GM18505 (cell line): ENCODE results near the gene BNC2.

ENCODE experiments used
- ATAC-seq: cut with Tn5 transposase; IDR thresholded peaks from one replicate; pipeline ENCODE4 v1.9.1; 2021; ENCODE audit not compliant: unreplicated experiment
- POLR2A ChIP-seq: IDR thresholded peaks from 4 replicates; pipeline ENCODE4 v1.6.1; 2011; ENCODE audit warnings: borderline replicate concordance; ENCODE audit not compliant: insufficient read depth, insufficient read length; ENCODE audit errors: extremely low read depth

Gene BNC2

DNA sequence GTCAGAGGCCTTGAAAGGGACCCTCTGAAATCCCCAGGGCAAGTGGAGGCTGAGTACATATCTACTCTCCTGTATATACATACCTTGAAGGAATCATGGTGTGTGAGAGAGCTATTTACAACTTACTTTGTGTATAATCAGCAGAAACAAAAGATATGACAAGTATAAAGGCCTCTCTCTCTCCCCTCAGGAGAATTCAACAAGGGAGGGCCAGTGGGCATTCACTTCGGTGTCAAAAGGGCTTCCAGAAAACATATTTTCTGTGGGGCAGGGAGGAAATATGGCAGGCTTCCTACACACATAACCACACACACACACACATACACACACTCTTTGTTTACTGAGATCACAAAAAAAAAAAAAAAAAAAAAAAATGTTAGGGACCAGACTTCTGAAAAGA is 181.7 kb downstream of the BNC2 start:
- no peak for ATAC-seq
- TF ChIP-seq POLR2A, result no peak

DNA sequence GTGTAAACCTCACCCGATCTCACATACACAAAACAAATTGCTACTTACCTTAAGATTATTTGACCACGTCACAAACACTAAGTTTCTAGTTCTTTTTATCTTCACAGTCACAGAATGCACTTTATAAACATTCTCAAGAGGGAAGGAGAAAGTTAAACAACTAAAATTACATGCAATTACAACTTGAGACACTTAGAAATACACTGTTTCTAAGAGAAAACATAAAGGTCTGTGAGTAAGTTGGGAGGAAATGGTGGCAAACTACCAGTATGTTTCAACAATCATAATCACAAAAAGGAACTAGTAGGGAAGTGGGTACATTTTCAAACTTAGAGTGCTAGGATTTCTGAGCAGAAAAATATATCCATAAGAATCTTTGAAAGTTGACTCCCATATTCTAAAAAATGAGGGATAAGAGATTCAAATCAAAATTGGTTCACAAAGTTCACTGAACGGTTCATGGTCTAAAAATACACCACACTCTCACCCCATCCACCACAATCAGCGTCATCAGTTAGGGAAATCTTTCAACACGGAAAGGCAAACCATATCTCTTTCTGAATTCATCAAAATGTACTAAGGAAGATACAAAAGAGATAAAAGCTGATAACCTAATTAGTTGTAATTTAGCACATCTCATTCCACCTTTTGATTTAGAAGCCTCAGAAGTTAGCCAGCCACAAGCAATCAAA is 182.6 kb downstream of the BNC2 start:
- TF ChIP-seq POLR2A, result no peak

DNA sequence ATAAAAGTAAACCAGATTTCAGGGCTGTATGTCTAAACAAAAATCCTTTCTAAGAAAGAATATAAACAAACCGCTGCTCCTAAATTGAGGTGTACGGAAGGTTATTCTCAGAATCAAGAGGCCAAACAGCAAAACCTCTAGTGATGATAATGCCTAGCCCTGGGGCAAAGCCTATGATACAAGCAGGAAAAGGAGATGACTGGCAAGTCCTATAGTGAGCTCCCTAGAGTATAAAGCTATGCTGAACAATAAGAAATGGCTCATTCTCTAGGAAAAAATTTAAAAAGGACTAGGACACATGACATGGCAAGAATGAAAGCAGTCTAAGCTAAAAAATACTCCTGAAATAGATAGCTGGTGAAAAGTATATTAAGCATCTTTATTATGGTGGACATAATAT is 187.1 kb downstream of the BNC2 start:
- ATAC-seq, result no peak

More for the DNA sequence above, 182.6 kb downstream of the BNC2 start:
- ATAC-seq, result no peak

GRCh38 chr9:16682273-16682672 is 188.2 kb downstream of the BNC2 start:
- TF ChIP-seq POLR2A, result no peak
- ATAC-seq, result no peak

More for the DNA sequence above, 187.1 kb downstream of the BNC2 start:
- no peak for TF ChIP-seq POLR2A

DNA sequence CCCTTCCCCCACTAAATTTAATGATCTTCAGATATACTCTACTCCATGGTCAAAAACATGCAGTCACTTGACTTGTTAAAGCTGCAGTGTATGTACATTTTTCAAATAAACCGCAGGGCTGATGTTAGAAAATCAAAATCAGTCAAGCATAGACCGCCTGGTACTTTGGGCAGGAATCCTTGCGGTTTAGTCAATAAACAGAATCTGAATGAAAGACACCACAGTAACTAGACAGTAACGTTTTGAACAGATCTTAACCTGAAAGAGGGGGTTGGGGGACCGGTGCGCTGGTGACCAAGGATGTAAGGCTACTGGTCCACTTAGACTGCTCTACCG is 188.8 kb downstream of the BNC2 start:
- TF ChIP-seq POLR2A, result no peak
- ATAC-seq, result no peak

DNA sequence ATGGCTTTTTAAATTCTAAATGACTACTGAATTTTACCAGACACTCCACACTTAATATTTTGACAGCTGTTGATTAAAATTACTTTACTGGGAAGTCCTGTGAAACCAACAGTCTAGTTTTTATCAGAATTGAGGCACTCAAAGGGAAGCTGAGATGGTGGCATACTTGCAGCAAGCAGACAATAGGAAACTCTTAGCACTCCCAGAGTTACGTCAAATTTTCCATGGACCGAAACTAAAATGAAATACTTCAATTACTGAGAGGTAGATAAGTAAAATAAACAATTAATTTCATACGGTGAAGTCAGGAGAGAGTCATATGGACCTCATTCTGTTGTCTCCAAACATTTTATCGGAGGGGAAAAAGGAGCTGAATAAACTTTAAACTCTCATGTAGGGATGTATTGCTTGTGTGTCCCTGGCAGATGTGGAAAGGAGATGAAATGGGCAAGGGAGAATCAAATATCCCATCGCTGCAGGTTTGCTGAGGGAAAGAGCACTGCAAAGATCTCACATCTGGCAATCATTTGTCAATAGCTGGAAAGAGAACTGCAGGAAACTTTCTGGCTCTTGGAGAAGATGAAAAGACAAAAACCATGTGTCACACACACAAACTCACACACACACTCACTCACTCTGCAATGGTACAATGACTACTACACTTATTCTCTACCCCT is 189.4 kb downstream of the BNC2 start:
- TF ChIP-seq POLR2A, result no peak
- ATAC-seq, result no peak

DNA sequence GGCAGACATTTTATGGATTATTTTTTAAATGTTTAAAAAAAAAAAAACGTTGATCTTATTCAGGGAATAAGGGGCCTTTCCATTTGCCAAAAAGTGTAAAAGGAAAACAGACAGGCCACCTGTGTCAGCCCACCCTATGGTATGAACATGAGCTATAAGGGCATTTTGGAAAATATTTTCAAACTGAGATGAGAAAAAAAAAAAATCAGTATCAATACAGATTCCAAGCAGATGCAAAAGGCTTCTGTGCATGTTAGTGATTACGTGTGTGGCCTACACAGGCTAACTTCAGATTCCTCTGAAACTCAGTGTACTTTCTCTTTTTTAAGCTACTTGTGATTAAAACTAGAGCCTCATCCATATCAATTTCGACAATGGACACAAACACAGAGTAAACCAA is 189.9 kb downstream of the BNC2 start:
- TF ChIP-seq POLR2A, result no peak
- no peak for ATAC-seq

DNA sequence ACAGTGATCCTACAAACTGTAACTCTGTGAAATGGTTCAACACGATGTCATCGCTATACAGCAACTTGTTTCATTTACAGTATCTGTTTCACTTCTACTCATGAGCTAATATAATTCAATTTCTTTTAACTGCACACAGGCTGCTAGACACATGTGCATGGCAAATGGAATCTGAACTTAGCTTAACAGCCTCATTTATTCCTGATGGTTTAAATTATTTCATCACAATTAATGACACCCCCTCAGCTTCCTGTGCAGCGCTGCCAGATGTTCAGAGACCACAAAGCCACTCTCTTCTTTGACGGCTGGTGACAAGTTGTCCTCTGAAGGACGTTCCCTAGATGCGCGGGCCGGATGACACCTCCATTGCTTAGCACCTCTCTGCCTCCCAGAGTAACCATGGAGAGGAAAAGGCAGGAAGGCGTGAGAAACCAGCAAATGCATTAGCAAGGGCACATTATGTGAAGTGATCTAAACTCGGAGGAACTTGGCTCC is 191.1 kb downstream of the BNC2 start:
- TF ChIP-seq POLR2A, result no peak

DNA sequence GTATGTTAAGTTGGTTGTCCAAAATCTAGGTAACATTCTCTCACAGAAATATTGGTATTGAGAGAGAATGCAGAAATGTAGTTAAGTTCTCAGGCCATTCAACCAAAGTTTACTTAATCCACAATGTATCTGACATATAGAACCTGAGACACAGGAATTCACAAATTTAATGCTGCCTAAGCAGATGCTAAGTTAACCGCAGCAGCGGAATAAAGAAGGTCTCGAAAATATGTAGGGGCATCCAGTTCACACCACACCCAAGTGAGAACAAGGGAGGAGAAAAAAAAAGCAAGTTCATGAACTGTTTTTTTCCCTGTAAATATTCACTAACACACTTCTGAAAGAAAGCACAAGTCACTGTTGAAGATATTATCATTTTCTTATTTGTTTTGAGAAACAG is 194.0 kb downstream of the BNC2 start:
- no peak for ATAC-seq
- no peak for TF ChIP-seq POLR2A

More for the DNA sequence above, 191.1 kb downstream of the BNC2 start:
- ATAC-seq, result no peak

- no peak for ATAC-seq
- TF ChIP-seq POLR2A, result no peak
Measured at GRCh38 chr9:16675131-16675530, 195.3 kb downstream of the BNC2 start.

- TF ChIP-seq POLR2A, result no peak
- ATAC-seq, result no peak
Measured at GRCh38 chr9:16673171-16673570, 197.3 kb downstream of the BNC2 start.

- no peak for TF ChIP-seq POLR2A
- ATAC-seq, result no peak
Measured at GRCh38 chr9:16672501-16672900, 198.0 kb downstream of the BNC2 start.

GRCh38 chr9:16671591-16672137 is 198.8 kb downstream of the BNC2 start:
- no peak for TF ChIP-seq POLR2A
- ATAC-seq, result no peak

GRCh38 chr9:16670791-16671190 is 199.7 kb downstream of the BNC2 start:
- TF ChIP-seq POLR2A, result no peak
- no peak for ATAC-seq

GRCh38 chr9:16668734-16669295 is 201.7 kb downstream of the BNC2 start:
- ATAC-seq, result no peak
- no peak for TF ChIP-seq POLR2A

GRCh38 chr9:16664211-16664610 is 206.3 kb downstream of the BNC2 start:
- TF ChIP-seq POLR2A, result no peak
- ATAC-seq, result no peak
